Panc1 (cell line): ENCODE data around the gene PRKD1.

Experiments used
- CTCF ChIP-seq: fragments of 450-650 bp; IDR thresholded peaks from 2 replicates; pipeline ENCODE4 v1.5.1; 2017; ENCODE audit warnings: mild to moderate bottlenecking
- POLR2AphosphoS5 ChIP-seq: IDR thresholded peaks from 2 replicates; pipeline ENCODE4 v1.6.1; 2012; ENCODE audit warnings: mild to moderate bottlenecking, low read depth, low read length, moderate library complexity
- SIN3A ChIP-seq: IDR thresholded peaks from 2 replicates; pipeline ENCODE4 v1.6.1; 2012; ENCODE audit warnings: low read depth, mild to moderate bottlenecking, low read length, moderate library complexity, borderline replicate concordance; ENCODE audit not compliant: insufficient read depth

GRCh38 chr14:29664515-29664914, 263.1 kb downstream of the PRKD1 start:
- no peak for TF ChIP-seq CTCF
- no peak for TF ChIP-seq SIN3A
- TF ChIP-seq POLR2AphosphoS5, result no peak
